ENCODE data around the gene ZBP1.

Gene ZBP1

DNA sequence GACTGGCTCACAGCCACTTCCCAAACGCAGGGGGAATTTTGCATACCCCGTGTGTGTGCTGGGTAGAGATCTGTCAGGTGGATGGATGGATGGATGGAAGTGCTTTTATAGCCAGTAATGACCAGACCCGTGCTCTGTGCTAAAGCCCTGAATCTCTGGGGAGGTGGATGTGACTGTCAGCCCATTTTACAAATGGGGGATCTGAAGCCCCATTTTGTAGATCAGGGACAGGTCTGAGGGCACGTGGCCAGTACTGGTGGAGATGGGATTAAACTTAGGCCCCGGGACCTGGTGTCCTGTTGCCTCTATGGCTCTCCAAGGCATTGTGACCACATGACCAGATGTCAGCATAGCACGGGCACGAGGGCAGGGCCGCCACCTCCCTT is 38.2 kb upstream of the ZBP1 start:
- no peak for DNase-seq (ENCODE audit: low read depth in 2 of 2)

DNA sequence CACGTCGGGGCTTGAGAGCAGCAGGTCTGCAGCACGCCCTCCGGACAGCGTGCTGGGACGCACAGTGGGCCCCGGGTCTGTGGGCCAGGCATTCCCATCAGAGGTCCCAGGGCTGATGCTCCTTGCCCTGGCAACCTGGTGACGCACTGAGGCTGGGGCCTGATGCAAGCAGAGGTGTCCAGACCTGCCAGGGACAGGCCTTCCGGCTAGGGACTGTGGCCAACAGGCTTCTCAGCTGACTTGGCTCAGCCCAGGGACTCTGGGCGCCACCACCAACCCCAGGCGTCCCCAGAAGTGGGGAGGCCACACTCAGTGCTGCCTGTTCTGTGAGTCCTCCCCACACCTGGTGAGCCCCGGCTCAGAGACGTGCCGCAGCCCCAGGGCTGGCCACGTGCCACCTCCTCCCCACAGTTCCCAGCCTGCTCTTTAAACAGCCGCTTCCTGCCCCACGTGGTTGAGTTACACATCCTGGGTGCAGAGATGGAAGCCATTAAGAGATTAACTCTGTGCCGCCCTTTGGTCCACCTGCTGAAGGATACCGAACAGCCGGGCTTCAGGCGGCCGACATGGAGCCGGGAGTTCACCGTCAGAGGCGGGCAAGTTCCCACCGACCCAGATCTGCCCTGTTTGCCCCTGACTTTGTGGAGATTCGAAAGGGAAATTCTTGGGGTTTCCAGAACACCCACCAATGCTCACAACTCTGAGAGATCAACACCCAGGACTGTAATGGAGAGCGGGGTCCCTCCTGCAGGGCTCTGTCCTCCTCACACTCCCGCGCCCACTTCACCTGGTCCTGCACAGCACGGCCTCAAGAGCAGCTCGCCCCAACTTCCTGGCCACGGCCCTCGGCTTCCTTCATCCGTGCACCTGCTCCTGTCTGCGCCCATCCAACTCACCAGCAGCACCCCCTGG is 37.6 kb upstream of the ZBP1 start:
- DNase-seq (ENCODE audit: low read depth in 2 of 2) = peak in 1 of 2 donors; percentile 12

DNA sequence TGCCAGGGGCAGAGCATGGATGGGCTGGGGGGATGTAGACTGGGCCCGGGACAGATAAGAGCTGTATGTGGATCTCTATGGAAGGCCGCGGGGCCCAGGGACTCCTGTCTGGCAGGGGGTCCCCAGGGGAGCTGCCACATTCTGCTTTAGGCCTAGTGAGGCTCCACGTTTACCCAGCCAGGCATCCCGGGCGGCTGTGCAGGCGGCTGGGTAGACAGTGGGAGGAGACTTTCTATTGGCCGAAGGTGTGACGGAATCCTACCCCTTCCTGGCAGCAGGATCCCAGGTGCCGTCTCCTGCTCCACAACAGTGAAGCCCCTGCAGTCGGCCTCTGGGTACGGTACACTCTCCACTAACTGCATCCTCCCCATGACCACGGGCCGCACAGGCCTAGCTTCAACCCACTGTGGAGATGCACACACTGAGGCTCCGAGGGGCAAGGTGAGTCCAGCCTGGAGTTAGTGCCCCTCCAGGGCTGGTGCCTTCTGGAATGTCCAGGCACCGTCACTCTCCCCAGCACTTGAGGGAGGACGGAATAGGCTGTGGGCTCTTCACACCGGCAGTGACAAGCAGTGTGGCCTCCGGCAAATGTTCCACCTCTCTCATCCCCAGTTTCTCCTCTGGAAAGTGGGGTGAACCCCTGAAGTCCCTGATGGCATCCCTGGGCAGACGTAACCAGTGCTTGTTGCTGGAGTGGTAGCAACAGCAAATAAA is 36.8 kb upstream of the ZBP1 start:
- no peak for DNase-seq (ENCODE audit: low read depth in 2 of 2)

DNA sequence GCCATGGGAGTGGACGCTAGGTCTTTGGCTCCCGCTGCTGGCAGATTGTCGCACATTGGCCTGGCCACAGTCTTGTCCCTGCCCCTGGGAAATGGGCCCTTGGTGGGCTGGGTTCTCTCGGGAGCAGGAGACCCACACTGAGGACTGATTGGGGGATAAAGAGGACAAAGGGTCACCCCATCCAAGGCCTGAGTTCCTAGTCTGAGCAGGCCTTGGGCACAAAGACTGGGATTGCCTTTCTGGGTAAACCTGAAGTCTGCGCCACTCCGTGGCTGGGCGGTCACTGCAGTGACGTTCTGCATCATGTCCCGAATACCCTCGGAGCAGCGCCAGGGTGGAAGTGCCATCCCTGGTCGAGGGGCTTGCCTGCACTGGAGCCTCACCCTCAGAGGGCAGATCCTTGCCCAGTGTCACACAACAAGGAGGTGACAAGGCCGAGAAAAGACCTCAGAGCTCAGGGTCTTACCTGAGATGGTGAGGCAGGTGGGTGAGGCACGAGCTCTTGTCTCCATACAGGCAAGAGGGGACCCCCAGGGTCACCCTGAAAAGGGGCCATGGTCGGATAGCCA is 36.1 kb upstream of the ZBP1 start:
- DNase-seq (ENCODE audit: low read depth in 2 of 2) = no peak

DNA sequence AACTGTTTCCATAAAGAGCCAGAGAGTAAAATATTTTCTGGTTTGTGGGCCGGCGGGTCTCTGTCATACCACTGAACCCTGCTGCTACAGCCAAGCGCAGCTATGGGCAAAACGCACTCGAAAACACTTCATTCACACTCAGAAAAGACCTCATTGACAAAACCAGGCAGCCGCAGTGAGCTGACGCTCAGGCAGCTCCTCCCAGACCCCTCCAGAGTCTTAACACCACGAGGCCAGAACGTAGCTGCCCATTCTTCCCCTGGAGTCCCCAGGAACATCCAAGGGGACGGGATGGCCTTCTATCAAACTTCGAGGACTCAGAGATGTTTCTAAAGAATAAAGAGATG is 35.6 kb upstream of the ZBP1 start:
- no peak for DNase-seq (ENCODE audit: low read depth in 2 of 2)

DNA sequence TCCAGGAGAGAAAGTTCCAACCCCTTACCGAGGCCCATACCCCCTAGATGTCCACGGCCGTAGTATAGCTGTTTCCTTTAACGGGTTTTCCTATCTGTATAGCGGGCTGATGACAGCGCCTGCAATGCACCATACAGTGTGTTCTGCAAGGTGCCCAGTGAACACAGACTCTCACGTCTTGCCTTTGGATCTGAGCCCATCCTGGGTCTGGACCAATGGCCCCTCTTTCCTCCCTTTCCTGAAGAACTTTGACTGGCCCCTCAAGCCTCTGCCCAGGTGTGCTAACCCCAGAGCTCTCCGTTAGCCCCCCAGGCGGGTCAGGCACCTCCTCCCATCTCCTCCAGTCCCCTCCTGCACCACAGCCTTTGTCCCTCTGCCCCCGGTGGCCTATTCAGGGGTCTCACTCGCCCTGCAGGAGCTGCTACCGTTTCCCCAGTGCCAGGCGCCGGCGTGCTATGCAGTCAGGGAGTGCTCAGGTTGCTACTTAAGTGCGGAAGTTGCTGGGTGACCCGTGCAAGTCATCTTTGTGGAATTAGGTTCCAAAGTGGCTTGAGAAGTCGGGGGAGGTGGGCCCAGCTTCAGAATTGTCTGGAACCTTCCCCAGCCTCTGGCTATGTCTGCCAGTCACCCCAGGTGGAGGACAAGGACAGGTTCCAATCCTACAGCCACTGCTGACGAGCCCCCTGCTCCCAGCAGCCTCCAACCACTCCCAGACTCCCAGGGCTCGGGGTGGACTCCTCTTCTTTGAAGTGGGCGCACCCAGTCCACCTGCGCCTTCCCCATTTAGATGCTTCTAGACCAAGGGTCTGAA is 35.0 kb upstream of the ZBP1 start:
- no peak for DNase-seq (ENCODE audit: low read depth in 2 of 2)

DNA sequence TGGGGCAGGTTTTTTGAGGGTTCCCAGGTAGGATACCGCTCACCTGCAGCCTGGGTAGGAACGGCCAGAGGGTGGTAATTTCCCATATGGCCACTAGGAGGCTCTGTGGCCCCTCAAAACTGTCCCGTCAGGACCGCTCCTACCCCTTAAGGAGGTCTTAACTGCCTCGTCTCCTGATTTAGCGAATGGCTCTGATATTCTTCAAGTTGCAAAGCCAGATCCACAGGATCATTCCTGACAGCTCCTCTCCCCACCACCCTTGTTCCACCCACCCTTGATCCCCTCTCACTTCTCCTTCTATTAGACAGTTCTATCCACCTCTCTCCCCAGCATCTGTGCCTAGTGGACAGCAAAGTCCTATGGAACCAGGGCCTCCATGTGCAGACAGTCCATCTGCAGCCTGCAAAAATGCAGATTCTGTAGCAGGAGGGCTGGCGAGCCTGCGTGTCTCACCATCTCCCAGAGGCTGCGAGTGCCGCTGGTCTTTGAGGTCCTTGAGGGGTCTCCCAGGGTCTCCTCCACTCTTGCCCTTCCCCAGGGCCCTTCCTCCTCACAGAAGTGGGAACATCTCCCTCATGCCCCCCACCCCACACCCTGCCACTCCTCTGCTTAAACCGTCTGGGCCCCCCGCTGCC is 34.3 kb upstream of the ZBP1 start:
- peak; percentile 24 to 33 for DNase-seq (ENCODE audit: low read depth in 2 of 2)

DNA sequence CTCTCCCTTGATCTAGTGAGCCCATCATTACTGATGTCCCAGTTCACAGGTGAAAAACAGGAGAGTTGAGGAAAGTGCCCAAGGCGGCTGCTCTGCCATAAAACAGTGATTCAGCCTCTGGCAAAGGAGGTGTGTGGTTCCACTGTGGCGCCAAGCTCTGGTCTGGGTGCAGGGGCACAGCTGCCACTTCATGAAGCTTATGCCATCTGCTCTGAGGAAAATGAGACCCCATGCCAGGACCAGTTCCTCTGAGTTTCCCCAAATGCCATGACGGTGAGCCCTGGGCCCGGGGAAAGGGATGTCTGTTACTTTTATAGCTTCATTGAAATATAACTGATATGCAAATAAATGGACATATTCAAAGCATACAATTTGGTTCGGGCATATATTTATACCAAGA is 33.7 kb upstream of the ZBP1 start:
- no peak for DNase-seq (ENCODE audit: low read depth in 2 of 2)

DNA sequence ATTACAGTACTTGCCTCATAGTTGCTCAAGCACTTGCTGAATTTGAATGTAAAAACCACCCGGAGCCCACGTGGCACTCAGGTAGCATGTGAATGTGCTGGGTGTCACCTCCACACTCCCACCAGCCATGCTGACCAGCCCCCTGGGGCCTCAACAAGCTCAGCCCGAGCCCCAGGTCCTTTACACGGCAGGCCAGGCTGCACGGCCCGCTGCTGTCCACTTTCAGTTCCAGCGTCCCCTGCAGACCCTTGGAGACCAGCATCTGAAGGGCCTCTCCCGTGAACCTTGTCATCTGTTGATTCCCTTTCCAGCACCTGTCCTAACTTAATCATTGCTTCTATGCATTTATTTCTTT is 33.3 kb upstream of the ZBP1 start:
- DNase-seq (ENCODE audit: low read depth in 2 of 2) = no peak

DNA sequence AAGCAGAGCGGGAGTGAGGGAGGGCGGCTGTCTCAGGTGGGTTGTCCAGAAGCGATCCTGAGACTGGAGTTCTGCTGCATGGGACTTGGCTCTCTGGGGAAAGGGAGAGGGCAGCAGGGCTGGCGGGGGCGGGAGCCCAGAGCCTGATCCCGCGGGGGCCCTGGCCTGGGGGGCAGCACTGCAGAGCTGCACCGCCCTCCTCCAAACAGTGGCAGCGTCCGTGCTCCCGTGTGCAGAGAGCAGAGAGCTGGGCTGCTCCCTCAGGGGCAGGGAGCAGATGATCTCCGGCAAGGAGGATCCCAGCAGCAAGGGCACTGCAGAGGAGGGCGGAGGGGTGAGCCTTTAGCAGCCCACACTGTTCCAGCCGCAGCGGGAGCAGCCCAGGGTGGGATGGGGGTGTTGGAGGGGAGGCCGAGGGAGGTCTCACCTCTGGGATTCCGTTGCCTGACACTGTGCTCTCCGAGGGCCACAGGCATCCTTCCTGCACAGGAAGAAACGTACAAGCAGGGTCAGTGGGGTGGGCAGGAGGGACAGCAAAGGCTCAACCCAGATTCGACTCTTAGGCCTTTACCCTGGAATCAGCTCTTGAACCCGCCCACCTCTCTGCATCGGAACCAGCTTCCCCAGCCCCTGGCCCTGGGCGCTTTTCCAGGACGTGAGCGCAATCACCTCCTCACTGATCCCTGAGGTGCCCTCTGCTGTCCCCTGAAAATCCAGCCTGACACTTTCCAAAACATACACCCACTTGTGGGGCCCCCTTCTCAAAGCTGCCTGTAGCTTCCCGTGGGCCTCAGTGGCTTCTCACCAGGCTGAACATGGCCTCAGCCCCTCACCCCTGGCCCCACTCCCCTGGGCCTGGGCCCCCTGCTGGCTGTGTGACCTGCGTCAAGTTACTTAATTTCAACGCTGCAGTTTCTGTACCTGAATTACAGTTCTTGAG is 32.6 kb upstream of the ZBP1 start:
- DNase-seq (ENCODE audit: low read depth in 2 of 2) = no peak

DNA sequence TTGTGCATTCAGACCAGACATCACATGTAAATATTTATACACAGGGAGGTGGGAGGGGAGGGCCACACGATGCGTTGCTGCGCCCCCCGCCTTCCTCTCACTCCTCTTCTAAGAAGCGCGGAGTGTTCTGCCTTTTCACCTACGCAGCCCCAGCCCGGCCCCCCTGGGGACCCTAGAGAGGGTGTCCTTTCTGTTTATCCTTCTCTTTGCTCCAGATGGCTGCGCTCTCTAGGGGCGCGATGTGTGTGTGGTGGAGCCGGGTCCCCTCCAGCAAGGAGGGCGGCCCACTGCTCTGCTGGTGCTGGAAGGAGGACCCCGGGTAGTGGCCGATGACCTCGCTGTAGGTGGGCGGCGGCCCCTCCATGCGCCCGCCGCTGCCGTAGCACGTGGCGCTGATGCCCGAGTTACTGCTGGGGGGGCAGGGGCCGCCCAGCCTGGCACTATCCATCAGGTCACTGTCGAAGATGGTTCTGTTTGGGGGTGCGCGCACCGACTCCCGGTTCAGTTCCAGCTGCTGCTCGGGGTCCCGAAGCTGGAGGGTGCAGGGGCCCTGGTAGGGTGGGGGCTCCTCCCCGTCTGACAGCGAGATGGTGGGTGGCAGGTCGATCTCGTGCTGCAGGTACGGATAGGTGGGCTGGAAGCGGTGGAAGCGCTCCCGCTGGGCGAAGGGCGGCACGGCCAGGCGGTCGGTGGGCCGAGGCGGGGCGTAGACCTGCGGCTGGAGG is 31.8 kb upstream of the ZBP1 start:
- DNase-seq (ENCODE audit: low read depth in 2 of 2) = no peak

DNA sequence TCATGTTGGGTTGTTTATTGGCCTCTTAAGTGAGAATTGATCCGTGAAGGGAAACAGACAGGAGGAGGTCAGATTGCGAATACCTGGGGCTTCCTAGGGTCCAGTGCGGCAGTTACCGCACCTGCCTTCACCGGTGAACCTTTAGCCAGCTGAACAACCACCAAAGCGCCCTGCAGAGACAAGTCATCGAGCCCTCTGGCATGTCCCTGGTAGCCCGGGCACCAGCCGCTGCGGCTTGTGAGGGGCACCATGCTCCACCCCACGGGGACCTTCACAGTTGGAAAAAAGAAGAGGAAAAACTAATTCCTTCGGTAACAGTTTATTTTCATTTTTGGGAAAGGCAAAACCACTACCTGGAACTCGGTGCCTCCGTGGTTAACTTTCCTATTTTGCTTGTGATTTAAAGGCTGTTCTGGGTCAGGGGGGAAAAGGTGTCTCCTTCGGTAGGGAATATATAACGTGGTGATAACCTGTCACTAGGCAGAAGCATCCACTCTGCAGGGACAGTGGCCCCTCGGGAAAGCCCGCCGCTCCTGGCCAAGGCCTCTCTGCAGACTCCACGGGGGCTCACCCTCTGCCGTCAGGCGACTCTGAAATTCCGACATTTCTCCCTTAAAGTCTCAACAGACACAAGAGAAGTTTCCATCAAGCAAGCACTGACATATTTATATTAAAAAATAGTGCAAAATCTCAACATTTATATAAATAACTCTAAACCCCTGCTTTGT is 30.7 kb upstream of the ZBP1 start:
- DNase-seq (ENCODE audit: low read depth in 2 of 2) = no peak

DNA sequence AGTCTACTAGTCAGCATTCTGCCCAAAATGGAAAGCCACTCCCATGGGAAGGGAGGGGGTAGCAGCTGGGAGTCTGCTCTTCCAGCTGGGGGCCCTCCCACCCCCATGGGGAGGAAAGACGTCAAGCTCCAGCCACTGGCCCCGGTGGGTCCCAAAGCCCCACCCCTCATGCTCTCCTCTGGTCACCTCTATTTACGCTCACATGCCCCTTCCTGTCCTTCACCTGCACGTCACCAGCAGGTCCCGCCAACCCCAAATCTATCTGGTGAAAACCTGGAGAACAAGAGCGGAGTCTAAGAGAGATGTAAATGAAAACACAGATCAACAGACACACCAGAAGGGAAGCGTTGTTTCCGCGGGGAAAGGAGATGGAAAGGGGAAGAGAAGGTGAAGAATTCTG is 30.0 kb upstream of the ZBP1 start:
- no peak for DNase-seq (ENCODE audit: low read depth in 2 of 2)

DNA sequence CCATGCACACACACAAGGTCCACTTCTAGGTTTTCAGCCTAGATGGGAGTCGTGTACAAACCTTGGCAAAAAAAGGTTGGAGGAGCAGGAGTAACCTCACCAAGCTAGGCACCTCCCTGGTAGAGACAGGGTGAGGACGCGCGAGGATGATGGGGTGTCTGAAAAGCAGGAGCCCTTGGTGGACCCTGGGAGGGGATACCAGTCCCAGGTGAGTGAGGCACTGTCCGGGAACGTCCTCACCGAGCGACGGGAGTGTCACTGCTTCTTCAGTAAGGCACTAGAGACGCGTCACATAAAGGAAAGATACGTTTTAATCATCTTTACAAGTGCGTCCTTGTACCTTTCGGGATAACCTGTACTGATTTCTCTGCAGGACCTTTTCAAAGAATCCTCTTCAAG is 29.4 kb upstream of the ZBP1 start:
- DNase-seq (ENCODE audit: low read depth in 2 of 2) = no peak

DNA sequence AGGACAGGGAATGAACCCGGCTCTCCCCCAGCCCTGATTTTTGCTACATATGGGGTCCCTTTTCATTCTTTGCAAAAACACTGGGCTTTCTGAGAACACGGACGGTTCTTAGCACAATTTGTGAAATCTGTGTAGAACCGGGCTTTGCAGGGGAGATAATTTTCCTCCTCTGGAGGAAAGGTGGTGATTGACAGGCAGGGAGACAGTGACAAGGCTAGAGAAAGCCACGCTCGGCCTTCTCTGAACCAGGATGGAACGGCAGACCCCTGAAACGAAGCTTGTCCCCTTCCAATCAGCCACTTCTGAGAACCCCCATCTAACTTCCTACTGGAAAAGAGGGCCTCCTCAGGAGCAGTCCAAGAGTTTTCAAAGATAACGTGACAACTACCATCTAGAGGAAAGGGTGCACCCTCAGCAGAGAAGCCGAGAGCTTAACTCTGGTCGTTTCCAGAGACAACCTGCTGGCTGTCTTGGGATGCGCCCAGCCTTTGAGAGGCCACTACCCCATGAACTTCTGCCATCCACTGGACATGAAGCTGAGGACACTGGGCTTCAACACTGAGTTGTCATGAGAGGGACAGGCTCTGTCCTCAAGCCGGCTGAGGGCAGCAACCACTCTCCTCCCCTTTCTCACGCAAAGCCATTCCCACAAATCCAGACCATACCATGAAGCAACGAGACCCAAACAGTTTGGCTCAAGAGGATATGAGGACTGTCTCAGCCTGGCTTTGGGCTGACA is 28.8 kb upstream of the ZBP1 start:
- DNase-seq (ENCODE audit: low read depth in 2 of 2) = no peak

DNA sequence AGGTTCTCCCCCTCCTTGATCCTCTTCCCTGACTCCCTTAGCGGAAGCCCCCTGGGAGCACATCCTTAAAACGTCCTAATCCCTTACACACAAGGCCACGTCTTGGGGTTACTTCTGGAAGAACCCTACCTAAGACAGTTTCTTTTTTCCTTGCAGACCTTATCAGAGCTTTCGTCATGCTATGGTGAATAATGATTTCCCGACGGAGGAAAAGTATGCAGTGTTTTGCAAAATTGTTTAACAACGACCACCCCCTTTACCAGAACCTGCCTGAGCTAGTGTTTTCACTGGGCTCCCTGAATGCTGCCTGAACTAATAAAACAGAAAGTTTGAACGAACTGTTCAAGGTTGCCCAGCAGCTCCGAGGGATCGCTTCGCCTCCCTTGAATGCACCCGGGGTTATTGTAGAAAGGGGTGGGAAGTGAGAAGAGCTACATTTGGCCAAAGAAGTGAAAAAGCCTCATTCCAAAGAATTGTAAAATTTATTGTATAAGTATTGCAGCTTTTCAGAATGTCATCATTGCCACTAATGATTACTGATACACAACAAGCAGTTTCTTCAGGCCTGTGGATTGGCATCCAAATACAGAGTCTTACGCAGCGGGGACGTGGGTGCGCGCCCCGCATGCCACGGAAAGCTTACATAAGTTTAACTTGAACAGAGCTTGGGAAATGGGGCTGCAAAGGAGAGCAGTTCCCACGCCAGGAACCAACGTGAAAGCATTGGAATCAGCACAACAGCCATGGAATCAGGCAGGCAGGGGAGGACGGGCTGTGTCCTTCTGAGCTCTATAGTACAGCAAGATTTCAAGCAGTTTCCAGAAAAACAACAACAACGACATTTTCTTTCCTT is 27.9 kb upstream of the ZBP1 start:
- no peak for DNase-seq (ENCODE audit: low read depth in 2 of 2)
